ENCODE data around the gene PIGZ.

The PIGZ gene, protein sequence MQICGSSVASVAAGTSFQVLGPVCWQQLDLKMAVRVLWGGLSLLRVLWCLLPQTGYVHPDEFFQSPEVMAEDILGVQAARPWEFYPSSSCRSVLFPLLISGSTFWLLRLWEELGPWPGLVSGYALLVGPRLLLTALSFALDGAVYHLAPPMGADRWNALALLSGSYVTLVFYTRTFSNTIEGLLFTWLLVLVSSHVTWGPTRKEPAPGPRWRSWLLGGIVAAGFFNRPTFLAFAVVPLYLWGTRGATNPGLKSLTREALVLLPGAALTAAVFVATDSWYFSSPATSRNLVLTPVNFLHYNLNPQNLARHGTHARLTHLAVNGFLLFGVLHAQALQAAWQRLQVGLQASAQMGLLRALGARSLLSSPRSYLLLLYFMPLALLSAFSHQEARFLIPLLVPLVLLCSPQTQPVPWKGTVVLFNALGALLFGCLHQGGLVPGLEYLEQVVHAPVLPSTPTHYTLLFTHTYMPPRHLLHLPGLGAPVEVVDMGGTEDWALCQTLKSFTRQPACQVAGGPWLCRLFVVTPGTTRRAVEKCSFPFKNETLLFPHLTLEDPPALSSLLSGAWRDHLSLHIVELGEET

DNA sequence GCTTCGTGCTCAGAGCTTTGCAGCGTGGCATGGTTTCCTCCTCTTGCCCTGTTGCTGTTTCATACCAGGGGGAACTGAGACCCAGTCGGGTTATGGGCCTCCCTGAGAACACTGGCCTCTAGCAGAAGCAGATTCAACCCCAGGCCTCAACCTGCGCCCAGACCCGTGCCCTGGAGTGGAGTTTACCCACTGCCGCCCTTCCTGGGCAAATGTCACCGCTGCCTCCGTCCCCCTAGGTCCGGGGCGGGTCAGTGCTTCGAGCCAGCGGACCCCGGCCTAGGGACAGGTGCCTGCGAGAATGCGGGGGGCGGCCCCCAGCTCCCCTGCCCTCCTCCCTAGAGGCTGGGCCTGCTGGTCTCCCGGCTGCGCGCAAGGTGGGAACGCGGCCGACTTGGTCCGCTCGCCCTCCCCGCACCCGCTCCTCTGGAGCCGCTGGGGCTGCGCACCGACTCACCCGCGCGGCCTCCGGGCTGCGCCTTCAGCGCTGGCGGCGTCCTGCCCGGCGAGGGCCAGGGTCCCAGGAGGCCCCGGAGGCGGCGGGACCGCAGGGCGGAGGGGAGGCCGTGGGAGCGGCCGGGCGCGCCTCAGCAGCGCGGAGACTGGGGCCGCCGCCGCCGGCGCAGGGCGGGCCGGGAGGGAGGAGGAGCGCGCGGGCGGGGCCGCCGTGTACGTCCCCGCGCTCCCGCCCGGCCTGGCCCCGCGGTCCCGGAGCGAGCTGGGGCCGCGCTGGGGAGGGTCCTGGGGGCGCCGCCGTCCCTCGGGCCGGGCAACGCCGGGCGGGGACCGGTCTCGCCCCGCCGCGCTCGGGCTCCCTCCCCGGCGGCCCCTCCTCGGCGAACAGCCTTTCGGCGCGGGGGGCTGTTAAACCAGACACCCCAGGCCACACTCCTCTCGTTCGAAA, at the start of gene PIGZ:
Gene PIGZ, minus strand, starts transcription at position 601 of the 901 bp plus-strand sequence. CDS start 16,802 bp downstream, outside the sequence.
- DNase-seq: peak; percentile 28

DNA sequence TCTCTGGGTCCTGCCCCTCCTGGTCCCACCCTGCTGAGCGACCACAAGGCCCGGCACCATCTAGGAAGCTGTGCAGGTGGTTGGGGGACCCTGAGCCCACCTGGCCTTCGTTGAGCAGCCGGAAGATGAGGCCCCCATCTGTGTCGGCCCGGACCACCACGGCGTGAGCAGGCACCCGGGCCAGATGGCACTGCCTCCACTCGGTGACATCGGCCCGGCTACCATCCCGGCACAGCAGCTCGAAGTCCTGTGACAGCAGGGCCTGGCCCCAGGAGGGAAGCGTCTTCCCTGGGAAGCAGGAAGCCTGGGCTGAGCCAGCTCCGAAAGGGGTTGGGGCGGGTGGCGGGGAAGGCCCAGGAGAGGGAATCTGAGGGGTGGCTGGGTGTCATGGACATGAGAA, 48.4 kb upstream of the PIGZ start:
- no peak for DNase-seq

DNA sequence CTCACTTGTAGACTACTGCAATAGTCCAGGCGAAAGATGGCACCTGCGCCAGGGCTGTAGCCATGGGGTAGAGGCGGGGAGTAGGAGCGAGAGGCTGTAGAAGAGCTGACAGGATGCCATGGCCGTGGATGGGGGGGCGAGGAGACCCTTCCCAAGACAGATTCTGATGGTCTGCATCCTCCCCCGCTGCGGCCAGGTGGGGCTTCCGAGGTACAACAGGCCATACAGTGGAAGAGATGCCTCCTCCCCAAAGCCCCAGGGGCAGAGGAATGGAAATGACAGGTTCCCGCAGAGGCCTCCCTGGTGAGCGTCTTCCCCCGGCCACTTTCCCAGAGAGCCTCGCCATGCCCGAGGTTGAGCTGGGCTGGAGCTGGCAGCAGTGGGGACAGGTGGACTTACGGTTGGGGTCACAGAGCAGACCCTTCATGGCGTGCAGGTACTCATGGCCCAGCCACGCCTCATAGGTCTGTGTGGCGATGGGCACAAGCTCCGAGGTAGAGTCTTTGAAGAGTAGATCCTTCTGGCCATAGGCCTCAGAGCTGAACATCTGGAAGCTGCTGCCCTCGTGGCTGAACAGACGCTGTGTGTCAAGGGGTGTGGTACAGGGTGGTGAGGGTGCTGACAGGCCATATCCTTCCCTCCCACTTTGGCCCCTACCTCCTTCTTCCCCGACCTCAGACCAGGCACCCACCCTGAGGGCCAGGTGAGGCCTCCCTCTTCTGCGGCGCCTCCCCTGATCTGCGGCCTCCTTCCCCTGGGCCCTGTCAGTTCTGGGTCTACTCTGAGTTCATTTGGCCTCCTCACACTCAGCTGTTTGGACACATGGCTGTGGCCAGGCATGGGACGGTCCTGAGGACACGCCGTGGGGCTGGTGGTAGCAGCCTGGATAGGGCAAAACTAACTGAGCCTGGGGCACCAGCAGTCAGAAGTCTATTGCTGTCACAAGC, 47.4 kb upstream of the PIGZ start:
- no peak for DNase-seq

DNA sequence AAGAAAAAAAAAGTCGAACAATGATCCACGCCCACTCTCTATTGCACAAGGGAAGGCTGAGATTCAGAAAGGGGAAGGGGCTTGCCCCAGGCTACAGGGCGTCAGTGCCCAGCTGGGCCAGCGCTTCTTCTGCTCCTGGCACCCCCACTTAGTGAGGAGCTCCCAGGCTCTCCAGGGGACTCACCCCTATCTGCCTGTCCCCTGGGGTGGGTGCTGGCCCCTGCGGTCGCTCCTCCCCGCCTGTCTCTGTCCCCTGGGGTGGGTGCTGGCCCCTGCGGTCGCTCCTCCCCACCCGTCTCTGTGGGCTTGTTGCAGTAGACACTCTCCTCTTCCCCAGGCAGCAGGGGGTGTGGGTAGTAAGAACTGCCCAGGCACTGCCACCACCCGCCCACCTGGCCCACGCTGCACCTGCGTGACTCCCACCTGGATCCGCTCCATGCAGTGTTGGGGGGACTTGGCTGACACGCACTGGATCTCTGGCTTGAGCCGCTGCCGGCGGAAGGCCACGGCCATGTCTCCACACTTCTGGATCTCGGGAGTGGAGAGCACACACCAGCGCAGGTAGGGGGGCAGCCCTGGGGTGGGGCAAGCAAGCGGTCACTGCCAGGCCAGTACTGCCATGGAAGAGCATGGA, 46.4 kb upstream of the PIGZ start:
- no peak for DNase-seq

DNA sequence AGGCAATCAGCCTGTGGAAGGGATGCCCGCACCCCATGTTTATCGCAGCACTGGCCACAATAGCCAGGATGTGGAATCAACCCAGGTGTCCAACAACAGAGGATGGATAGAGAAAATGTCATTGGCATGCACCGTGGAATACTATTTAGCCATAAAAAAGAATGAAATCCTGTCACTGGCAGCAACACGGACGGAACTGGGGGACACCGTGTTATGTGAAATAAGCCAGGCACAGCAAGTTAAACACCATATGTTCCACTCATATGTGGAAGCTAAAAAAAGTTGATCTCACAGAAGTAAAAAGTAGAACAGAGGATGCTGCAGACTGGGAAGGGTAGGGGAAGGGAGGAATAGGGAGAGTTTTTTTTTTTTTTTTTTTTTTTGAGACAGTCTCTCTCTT, 45.4 kb upstream of the PIGZ start:
- DNase-seq: no peak

DNA sequence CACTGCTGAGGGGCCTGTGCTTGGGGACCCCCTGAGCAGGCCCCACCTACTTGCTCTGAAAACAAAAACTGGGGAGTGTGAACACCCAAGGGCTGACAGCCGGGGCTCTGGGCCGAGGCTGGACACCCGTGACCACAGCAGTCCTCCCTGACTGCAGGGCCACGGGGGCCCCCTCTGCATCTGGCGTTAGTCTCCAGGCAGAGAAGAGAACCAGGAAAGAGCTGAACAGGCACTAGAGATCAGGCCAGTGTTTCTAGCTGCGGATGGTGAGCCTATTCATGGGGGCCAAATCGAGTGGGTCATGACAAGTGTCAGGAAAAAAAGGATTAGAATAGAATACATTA, 43.9 kb upstream of the PIGZ start:
- DNase-seq: no peak

DNA sequence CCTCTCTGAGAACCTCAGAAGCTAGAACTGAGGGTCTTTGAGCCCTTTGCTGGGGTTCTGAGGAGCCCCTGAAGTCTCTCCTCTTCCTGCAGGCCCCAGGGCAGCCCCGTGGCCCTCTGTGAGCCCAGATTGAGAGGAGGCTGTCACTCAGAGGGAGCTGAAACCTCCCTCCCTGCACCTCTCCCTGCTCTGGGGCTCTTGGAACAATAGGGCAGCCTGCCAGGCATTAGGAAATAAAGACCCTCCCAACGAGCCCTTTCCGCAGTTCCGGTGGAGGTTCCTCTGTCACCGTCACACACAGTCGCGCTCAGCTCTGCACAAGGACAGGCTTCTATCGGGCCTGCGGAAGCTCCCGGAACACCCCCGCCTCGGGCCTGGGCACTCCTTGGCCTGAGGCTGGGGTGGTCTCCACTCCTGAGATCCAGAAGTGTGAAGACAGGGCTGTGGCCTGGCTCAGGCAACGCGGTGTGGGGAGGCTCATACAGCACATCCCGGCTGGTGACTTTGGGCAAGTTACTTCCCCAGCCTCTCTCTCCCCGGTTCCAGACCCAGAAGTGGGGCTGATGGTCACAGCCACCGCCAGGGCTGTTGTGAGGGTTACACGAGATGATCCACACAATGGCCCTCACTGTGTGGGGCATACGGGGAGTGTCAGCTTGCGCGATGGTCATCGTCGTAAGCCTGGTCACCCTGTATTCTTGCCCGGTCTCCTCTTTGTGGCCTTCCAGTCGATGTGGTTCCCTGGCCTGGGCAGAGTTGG, 43.3 kb upstream of the PIGZ start:
- DNase-seq: no peak

DNA sequence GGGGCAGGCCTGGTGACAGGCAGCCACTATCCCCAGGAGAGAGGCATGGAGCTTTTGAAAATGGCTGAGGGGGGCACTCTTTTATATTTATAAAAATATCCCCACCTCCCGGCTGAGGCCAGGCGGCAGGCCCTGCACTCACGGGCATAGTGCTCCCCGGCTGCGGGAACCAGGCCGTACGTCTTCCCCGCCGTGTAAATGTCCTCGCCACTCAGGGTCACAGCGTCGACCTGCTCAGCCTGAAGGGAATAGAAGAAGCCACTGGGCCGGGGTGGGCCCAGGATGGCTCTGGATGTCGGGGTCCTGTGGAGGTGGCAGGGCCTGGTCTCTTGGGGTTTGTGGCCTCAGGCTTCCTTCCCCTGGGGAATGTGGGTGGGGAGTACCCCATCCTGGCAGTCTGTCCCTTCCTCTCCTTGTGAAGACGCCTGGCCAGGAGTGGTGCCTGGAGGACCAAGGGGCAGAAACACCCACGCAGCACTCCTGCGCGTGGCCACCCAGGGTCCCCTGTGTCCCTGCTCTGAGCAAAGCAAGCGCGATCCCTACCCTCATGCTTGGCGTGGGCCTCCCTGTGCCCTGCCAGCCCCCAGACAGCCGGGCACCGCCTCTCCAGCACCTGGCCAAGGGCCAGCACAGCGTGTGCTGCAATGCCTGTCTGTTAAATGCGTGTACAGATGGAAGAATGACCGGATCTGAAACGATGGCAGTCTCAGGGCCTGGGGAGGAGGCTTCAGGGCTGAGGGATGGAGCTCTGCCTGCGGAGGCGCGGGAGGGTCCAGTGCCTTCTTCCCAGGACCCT, 42.1 kb upstream of the PIGZ start:
- no peak for DNase-seq

DNA sequence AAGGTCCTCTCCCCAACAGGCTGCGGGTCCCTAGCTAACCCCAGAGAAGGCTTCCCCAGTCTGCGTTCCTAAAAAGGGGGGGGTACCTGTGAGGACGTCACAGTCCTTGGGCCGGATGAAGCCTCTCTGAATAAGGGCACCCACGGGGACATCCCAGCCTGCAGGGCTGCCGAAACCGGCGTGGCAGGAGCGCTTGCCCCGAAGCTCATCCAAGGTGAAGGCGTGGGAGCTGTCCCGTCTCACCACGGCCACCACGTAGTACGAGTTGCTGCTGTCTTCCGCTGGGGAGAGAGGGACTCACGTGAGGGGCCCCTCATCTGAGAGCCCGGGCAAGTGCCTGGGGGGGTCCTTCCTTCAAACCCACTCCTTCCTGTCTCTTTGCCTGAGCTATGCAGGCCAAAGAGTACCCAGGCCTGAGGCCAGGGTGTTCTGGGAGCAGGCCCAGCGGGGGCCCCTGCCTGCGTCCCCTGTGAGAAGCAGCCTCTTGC, 40.9 kb upstream of the PIGZ start:
- no peak for DNase-seq

DNA sequence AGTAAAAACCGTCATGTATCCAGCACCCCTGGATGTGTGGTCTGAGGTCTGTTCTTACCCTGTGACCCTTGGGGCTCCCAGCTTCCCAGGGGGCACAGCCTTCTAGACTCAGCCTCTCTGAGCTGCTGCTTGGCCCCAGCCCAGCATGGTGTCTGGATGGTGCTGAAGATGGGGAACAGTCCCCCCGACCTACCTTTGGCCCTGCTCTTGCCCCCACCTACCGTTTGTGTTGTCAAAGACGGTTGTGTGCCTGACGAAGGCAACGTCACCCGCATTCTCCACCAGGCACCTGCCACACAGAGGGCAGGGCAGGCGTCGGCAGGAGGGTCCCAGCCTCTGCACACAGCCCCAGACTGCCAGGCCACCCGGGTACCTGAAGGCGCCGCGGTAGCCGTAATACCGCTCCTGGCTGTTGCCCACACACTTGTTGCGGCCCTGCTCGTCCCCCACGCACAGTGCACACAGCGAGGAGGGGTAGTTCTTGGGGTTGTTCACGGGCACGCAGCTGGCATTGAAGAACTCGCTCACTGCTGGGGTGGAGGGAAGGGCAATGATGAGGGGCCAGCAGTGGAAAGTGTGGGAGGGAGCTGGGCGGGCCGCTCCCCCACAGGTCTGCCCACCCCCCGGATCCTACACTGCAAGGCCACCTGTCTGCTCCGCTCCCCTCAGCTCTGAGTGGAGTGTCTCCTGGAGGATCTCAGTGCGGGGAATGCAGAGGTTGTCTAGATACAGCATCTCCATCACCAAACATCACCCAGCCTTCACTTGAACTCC, 40.0 kb upstream of the PIGZ start:
- no peak for DNase-seq

DNA sequence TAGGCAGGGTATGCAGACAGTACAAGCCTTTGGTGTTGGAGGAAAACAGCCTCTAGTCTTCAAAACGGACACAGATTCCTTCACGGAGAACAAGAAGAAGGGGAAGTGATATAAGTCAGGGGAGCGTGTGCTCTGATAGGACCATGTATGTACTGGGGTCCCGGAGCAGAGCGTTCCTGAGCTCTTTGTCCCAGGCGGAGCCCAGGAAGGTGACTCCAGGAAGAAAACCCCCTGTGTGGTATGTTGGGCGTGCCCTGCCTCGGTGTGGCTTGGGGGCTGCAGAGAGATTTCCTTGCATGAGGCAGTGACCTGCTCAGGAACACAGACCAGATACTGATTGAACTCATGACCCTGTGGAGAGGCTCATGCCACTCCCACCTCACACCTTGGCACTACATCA, 39.3 kb upstream of the PIGZ start:
- DNase-seq: no peak

DNA sequence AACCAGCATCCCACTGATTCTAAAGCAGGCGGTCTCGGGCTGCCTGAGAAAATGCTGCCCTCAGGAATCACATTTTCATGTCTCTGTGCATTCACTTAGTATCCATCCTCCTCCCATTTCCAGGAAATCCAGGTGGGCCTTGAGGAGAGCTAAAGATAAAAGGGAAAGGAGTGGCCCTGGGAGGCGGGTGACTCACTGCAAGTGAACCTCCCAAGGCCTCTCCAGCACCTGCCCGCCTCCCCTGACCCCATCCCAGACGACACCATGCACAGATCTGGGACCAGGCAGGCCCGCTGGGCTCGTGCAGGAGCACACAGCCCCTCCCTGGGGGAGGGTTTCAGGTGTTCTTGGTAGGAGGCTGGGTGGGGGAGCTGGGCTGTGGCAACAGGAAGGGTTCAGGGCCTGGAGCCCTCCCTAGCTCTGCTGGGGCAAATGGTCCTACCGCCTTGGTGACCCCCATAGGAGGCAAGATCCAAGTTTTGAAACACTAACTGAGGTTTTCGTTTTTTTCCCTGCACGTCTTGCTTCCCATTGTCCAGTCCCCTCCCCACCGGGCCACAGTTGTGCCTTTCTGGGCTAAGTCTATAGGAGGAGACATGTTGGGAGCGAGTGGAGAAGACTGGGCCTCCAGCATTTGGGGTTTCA, 38.8 kb upstream of the PIGZ start:
- no peak for DNase-seq

DNA sequence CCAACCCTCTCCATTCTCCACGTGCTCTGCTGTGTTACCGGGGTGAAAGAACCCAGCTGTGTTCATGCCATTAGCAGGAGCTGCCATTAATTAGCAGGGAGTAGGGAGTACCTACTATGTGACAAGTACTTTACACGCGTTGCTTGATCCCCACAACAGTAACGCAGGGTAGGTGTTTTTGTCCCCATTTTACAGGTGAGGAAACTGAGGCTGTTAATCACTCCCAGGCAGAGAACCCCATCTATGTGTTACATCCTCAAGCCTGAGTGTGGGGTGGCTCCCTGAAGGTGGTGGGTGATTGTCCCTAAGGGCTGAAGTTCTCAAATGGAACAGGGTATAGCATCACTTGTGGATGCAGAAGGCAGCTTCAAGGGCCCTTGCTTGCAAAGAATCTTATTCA, 38.2 kb upstream of the PIGZ start:
- DNase-seq: no peak

DNA sequence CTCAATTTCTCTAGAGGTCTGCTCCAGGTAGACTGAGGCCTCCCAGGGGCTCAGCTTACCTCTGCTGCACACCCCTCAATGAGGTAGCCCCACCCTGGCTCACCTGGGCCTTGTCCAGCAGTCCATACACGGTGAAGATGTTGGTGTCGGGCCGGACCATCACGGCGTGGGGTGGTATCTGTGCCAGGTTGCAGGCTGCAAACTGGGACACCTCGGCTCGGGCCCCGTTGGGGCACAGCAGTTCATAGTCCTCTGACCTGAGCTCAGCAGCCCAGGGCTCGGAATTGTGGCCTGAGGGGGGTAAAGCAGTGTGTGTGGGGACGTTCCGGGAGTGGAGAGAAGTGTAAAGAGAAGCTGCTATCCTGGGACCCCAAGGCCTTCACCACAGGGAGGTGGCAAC, 37.8 kb upstream of the PIGZ start:
- no peak for DNase-seq

DNA sequence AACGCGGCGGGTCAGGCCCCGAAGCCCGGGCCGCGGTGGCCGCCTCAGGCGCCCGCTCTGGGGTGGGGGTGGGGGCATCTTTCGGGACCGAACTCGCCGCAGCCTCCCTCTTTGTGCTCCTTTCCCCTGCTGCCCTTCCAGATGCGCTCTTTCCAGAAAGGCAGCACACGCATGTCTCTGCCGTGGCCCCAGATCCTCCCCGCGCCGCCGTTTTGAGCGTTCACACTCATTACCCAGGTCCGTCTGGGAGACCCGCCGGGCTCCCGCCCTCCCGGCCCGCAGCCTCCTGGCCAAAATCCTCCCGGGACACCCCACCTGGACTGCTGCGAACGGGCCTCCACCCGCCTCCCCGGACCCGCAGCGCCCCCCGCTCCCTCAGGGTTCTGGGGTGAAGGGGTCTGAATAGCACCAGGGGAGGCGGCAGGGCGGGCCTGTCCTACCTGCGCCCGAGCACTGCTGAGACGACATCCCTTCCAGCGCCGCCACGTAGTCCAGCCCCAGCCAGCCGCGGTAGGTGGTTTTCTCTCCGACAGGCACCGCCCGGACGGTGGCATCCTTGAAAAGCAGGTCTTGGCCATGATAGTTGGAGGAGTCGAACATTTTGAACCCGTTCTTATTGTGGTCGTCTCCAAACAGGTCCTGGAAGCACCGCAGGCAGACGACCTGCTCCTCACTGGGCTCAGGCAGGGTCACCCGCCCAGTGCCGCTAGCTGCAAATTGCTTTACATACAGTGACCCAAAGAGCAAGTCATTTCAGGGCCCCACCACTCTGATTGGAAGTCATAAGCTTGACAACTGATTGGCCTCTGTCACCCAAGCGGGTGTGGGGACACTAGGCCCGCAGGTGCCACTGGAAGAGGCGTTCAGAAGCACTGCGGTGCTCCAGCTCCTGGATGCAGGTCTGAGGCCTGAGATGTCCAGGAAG, 35.1 kb upstream of the PIGZ start:
- DNase-seq: peak; percentile 27

DNA sequence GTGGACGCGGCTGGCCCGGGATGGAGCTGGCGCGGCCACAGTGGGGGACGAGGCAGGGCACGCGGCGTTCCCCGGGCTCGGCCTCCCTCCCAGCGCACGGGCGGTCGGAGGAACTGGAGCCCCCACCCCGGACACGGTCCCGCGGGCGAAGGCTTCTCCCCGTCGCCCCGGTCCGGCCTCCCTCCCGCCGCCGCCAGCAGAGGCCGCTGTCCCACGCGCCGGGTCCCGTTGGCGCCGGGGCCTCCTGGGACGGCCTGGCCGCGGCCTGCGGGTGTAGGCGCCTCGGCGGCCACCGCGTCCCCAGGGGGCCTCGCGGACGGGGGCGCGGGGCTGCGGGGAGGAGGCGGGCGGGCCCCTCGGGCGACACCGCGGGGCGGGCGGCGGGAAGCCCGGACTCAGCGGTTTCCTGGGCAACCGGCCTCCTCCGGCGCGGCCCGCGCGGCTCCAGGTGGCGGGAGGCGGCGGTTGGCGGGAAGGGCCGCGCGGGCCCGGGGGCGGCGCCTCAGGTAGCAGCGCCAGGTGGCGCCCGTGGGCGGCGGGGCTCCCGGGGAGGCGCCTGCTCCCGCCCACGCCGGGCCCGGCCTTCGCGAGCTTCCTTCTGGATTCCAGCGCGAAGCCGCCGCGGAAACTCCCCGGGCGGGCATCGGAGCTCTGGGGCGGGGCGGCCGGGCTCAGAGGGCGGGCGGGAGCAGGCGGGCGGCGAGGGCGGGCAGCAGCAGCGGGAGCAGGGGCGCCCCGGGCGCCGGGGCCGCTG, 34.2 kb upstream of the PIGZ start:
- peak; percentile 53 for DNase-seq
